Esophagus muscularis mucosa (tissue), 4 donors: ENCODE data around the gene FKBP2. TPM values are rescaled to one million over a fixed set of nuclear protein-coding genes. Genes with fewer than 3 reads are reported as not detected.
A peak's percentile ranks its signal among the peaks of the same experiment; 100 is the strongest.

Experiments used
- DNase-seq: peaks from one replicate; pipeline ENCODE4 v3.0.0-alpha.2; 2017; ENCODE audit errors: extremely low spot score
- H3K27ac ChIP-seq, 4 donors: fragments of 200-600 bp; sonication (generic); replicated peaks in 1 of 4; 1 replicate in 3 of 4; 2 replicates in 1 of 4; pipeline ENCODE4 v1.5.1; 2016 to 2019; ENCODE audit warnings: mild to moderate bottlenecking in 1 of 4
- H3K27me3 ChIP-seq, 4 donors: fragments of 200-600 bp; sonication (generic); one replicate each; pipeline versions ENCODE4 v1.5.1 to v1.6.0; 2016 to 2019
- H3K36me3 ChIP-seq, 4 donors: fragments of 200-600 bp; sonication (generic); one replicate each; pipeline ENCODE4 v1.5.1; 2016 to 2019
- H3K4me1 ChIP-seq, 4 donors: fragments of 200-600 bp; sonication (generic); one replicate each; pipeline ENCODE4 v1.5.1; 2016 to 2019
- H3K4me3 ChIP-seq, 4 donors: fragments of 200-600 bp; sonication (generic); 1 replicate in 2 of 4; 2 replicates in 2 of 4; pipeline ENCODE4 v1.5.1; 2016 to 2019; ENCODE audit warnings: mild to moderate bottlenecking in 4 of 4, moderate library complexity in 1 of 4
- H3K9me3 ChIP-seq, 4 donors: fragments of 200-600 bp; sonication (generic); 1 replicate in 3 of 4; 2 replicates in 1 of 4; pipeline ENCODE4 v1.5.1; 2016 to 2019
- EP300 ChIP-seq: sonication (generic); formaldehyde crosslinking; IDR thresholded peaks from one replicate; pipeline ENCODE4 v1.6.1; 2017; ENCODE audit warnings: antibody characterized with exemption
- POLR2A ChIP-seq: fragments of 450-650 bp; IDR thresholded peaks from one replicate; pipeline ENCODE4 v1.6.1; 2017; ENCODE audit warnings: antibody characterized with exemption, moderate library complexity, mild to moderate bottlenecking, low read depth
- POLR2AphosphoS5 ChIP-seq, 2 donors: sonication (generic); formaldehyde crosslinking; IDR thresholded peaks; one replicate each; pipeline ENCODE4 v1.6.1; 2017; ENCODE audit warnings: antibody characterized with exemption in 2 of 2
- WGBS: methylation state at CpG from one replicate; pipeline ENCODE4 v1.1.5; 2018; 5-methylcytosine and 5-hydroxymethylcytosine counted together
- intact Hi-C: fragments of 100-400 bp; cut with DNase I; formaldehyde crosslinking; loops from one replicate; pipeline ENCODE4 v1.15.1; 2023
- total RNA-seq, 4 donors: library from RNA; depleted of rRNA; stranded (reverse); fragments of >200 nt; gene quantifications; one replicate each; pipeline versions ENCODE4 v1.1.0 to v1.2.1, GENCODE V29; 2016
- TF ChIP-seq, protein P1 (sequence below), 3 experiments: fragments of 200-600 bp in 2 of 3; fragments of 450-650 bp in 1 of 3; sonication (generic) in 2 of 3; IDR thresholded peaks; one replicate each; pipeline ENCODE4 v1.5.1; 2017 to 2019; ENCODE audit warnings: antibody characterized with exemption in 3 of 3, mild to moderate bottlenecking in 2 of 3, moderate library complexity in 1 of 3

The FKBP2 gene
- total RNA-seq, 4 donors from 2014 or later = 49.0 to 87.8 (median 65.5) TPM

DNA sequence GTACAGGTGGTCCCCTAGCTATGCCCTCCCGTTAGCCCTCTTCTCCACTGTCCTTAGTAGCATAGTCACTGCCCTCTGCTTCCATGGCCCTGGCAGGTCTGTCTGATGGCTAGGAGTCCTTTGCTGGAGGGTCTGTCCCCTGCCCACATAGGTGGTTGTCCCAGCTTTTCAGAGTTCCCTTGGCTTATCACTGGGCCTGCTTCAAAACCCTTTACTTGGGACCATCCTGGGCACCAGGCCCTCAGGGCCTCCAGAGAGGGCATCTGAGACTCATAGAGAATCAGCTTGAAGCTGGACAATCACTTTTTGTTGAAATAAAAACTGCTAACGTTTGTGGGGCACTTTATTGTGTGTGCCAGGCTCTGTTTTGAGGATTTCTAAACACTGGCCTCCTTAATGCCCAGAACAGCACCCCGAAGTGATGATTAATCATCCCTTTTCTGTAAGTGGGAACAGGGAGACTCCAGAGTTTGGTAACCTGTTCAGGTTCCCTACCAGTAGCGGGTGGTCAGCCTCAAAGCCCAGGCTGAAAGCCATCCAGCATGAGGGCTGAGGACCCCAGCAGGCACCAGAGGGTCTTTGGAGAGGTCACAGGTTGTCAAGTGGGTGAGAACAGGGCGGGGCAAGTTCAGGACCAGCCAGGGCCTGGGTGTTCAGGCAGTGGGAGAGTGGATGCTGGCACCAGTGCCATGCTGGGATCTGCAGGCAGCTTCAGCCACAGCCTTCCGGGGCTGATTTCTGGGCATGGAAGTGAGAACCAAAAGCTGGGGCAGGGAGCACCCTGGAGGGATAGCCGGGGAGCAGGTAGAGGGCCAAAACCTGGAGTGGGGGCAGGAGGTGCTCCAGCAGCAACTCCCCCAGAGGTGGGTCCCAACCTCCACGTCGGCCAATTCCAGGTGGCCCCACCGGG lies 49.7 kb downstream of the FKBP2 start:
- H3K4me3 ChIP-seq = no peak overlapping the region
- no peak for TF ChIP-seq POLR2AphosphoS5 (IDR thresholded peaks at IDR 0.05)
- TF ChIP-seq, protein P1, sequence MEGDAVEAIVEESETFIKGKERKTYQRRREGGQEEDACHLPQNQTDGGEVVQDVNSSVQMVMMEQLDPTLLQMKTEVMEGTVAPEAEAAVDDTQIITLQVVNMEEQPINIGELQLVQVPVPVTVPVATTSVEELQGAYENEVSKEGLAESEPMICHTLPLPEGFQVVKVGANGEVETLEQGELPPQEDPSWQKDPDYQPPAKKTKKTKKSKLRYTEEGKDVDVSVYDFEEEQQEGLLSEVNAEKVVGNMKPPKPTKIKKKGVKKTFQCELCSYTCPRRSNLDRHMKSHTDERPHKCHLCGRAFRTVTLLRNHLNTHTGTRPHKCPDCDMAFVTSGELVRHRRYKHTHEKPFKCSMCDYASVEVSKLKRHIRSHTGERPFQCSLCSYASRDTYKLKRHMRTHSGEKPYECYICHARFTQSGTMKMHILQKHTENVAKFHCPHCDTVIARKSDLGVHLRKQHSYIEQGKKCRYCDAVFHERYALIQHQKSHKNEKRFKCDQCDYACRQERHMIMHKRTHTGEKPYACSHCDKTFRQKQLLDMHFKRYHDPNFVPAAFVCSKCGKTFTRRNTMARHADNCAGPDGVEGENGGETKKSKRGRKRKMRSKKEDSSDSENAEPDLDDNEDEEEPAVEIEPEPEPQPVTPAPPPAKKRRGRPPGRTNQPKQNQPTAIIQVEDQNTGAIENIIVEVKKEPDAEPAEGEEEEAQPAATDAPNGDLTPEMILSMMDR (IDR thresholded peaks at IDR 0.05) = no peak
- no peak for TF ChIP-seq EP300
- no peak for TF ChIP-seq POLR2A
- WGBS = 73% methylated on average over 6 of the region's 10 CpGs
- peaks cover 0 to 16% (median 7%) of the 10 kb centered on the region in 4 donors for H3K36me3 ChIP-seq
- H3K27ac ChIP-seq = no peak overlapping the region
- no peaks in the 10 kb centered on the region for H3K9me3 ChIP-seq
- intact Hi-C loops = no loop called here
- peaks cover 25 to 50% (median 38%) of the 10 kb centered on the region in 4 donors for H3K4me1 ChIP-seq
- peaks cover 9 to 60% (median 27%) of the 10 kb centered on the region in 4 donors for H3K27me3 ChIP-seq
- DNase-seq = no peak

DNA sequence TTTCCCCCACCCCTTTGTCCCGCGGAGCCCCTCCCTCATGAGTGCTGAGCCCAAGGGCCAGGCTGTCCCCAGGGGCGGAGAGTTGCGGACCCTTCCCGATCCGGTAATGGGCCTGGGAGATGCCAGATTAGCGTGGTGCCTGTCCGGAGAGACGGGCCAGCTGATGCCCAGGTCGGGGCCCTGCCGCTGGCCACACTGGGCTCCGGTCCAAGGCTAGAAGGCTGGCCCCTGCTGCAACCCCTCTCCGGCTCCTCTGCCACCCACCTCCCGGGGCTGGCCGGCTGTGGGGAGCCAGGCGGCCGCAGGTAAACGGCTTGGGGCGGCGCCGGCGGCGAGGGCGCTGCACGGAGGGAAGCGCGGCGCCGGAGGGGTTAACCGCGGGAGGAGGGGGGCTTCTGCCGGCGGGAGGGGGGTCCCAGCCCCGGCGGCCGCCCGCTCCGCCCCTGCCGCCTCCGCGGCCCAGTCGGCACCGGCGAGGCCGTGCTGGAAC lies 50.4 kb downstream of the FKBP2 start, which contains the start of gene KCNK4:
TSS of gene KCNK4 (plus strand) at position 41 of the 490 bp plus-strand sequence. CDS start 1,717 bp downstream, outside the sequence.
- Histone ChIP-seq H3K27ac (no peak within 1 kb of the TSS), H3K4me1 (peaks cover 20 to 44% (median 32%) of the 10 kb centered on the region in 4 donors), H3K27me3 (peaks cover 9 to 67% (median 34%) of the 10 kb centered on the region in 4 donors), H3K4me3 (peak within 1 kb of the TSS; percentile 43 to 56 (median 50)), H3K9me3 (no peaks in the 10 kb centered on the region), H3K36me3 (peaks cover 0 to 16% (median 7%) of the 10 kb centered on the region in 4 donors)
- DNase-seq = no peak
- intact Hi-C loops = no loop called here
- TF ChIP-seq EP300 = no peak
- no CpG with 5 or more reads among the region's 45 CpGs for WGBS

DNA sequence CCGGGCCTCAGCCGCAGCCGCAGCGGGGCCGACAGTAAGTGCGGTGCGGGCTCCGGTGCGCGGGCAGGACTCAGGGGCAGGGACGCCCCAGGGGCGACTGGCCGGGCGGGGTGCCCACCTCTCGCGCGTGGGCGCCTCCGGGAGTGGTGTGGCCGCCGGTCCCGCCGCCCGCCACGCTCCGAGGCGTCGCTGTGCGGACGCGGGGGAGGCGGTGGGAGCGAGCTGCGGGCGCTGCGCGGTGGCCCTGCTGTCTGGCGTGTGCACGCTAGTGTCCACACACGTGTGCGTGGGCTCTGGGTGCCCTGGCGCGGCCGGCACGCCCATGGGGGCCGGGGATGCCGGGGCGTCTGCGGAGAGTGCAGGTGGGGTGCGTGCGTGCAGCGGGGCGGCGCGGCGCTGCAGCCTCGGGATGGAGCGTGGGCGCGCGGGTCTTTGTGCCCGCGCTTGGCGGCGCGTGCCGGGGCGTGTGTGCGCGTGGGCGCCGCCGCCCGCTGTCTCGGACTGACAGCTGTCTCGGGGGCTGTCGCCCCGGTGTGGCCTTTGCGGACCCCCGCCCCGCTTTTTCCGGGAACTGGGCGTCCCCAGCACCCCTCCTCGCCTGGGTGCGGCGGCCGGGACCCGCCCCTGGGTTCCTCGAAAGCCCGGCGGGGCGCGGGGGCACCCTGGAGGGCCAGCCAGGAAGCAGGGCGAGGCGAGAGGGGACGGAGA lies 51.0 kb downstream of the FKBP2 start:
- no CpG with 5 or more reads among the region's 96 CpGs for WGBS
- Histone ChIP-seq H3K27ac (no peak overlapping the region), H3K36me3 (peaks cover 0 to 16% (median 7%) of the 10 kb centered on the region in 4 donors), H3K9me3 (no peaks in the 10 kb centered on the region), H3K4me3 (peak overlapping the region; percentile 43 to 56 (median 50)), H3K4me1 (peaks cover 16 to 38% (median 26%) of the 10 kb centered on the region in 4 donors), H3K27me3 (peaks cover 9 to 73% (median 40%) of the 10 kb centered on the region in 4 donors)
- DNase-seq = no peak
- TF ChIP-seq POLR2A (no peak), EP300 (no peak), POLR2AphosphoS5 (IDR thresholded peaks at IDR 0.05) (no peak)
- TF ChIP-seq, protein P1 (IDR thresholded peaks at IDR 0.05) = no peak
- intact Hi-C loops = no loop called here

DNA sequence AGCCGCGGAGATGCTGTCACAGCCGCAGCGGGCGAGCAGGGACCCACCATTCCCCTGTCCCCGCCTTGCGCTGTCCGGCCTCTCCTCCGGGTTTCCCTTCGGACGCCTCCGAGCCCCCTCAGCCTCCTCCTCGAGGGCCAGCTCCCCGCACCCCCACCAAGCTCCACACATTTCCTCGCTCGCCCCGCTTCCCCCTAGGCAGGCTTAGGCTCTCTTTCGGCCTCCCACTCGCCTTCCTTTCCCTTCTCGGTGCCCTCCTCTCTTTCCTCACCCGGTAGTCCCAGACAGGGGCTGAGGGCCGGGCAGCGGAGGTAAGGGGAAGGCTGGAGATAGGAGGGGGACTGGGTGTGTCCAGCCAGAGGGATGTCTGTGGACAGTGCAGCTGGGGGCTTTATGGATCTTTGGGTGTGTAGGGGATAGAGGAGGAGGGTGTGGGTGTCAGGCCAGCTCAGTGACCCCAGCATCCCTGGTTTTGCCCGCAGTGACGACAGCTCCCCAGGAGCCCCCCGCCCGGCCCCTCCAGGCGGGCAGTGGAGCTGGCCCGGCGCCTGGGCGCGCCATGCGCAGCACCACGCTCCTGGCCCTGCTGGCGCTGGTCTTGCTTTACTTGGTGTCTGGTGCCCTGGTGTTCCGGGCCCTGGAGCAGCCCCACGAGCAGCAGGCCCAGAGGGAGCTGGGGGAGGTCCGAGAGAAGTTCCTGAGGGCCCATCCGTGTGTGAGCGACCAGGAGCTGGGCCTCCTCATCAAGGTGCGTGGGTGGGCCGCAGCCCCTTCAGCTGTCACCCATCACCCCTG lies 51.8 kb downstream of the FKBP2 start:
- DNase-seq = no peak
- peaks cover 0 to 16% (median 6%) of the 10 kb centered on the region in 4 donors for H3K36me3 ChIP-seq
- H3K4me1 ChIP-seq = peaks cover 16 to 30% (median 22%) of the 10 kb centered on the region in 4 donors
- H3K27ac ChIP-seq = no peak overlapping the region
- H3K27me3 ChIP-seq = peaks cover 9 to 81% (median 46%) of the 10 kb centered on the region in 4 donors
- no peaks in the 10 kb centered on the region for H3K9me3 ChIP-seq
- TF ChIP-seq POLR2A (no peak), POLR2AphosphoS5 (IDR thresholded peaks at IDR 0.05) (no peak), EP300 (no peak)
- TF ChIP-seq, protein P1 (IDR thresholded peaks at IDR 0.05) = no peak
- 29% methylated on average over 16 of the region's 42 CpGs for WGBS
- H3K4me3 ChIP-seq = peak overlapping the region; percentile 43 to 56 (median 50)
- intact Hi-C loops = no loop called here

Other genes starting within 250 kb of the FKBP2 start
- gene FLRT1, start 205.2 kb upstream of the FKBP2 start, total RNA-seq = 1 to 10 TPM; 2.1 to 5.0 (median 3.1) TPM
- 10 to 100 TPM; 28.8 to 70.7 (median 33.7) TPM for gene MACROD1, start 75.0 kb upstream of the FKBP2 start, total RNA-seq
- 100 to 1,000 TPM in 3 of 4 donors, 10 to 100 TPM in 1; 82.2 to 116 (median 101) TPM for gene STIP1, start 54.9 kb upstream of the FKBP2 start, total RNA-seq
- gene FERMT3, start 34.4 kb upstream of the FKBP2 start, total RNA-seq = 10 to 100 TPM; 12.9 to 35.5 (median 15.5) TPM
- gene TRPT1, start 14.9 kb upstream of the FKBP2 start, total RNA-seq = 10 to 100 TPM; 42.3 to 90.5 (median 72.1) TPM
- 10 to 100 TPM; 37.8 to 58.7 (median 48.6) TPM for gene NUDT22, start 14.8 kb upstream of the FKBP2 start, total RNA-seq
- 10 to 100 TPM; 19.4 to 40.4 (median 25.3) TPM for gene DNAJC4, start 10.5 kb upstream of the FKBP2 start, total RNA-seq
- gene VEGFB, start 6.5 kb upstream of the FKBP2 start, total RNA-seq = 100 to 1,000 TPM in 2 of 4 donors, 10 to 100 TPM in 2; 92.3 to 144 (median 108) TPM
- gene PPP1R14B, start 5.8 kb downstream of the FKBP2 start, total RNA-seq = 10 to 100 TPM; 50.4 to 92.9 (median 79.8) TPM
- 10 to 100 TPM; 18.9 to 36.5 (median 25.3) TPM for gene PLCB3, start 10.4 kb downstream of the FKBP2 start, total RNA-seq
- gene BAD, start 43.6 kb downstream of the FKBP2 start, total RNA-seq = 100 to 1,000 TPM in 3 of 4 donors, 10 to 100 TPM in 1; 99.3 to 138 (median 122) TPM
- 10 to 100 TPM; 20.9 to 36.1 (median 25.4) TPM for gene GPR137, start 44.8 kb downstream of the FKBP2 start, total RNA-seq
- not detected for gene KCNK4, start 50.2 kb downstream of the FKBP2 start, total RNA-seq
- under 1 TPM in 1 of 4 donors, not detected in 3; 0.80 TPM for gene CATSPERZ, start 59.3 kb downstream of the FKBP2 start, total RNA-seq
- gene ESRRA, start 64.4 kb downstream of the FKBP2 start, total RNA-seq = 10 to 100 TPM; 63.5 to 95.8 (median 76.1) TPM
- 100 to 1,000 TPM; 202 to 281 (median 212) TPM for gene TRMT112, start 76.5 kb downstream of the FKBP2 start, total RNA-seq
- 100 to 1,000 TPM; 144 to 178 (median 155) TPM for gene PRDX5, start 77.0 kb downstream of the FKBP2 start, total RNA-seq
- gene CCDC88B, start 99.1 kb downstream of the FKBP2 start, total RNA-seq = 10 to 100 TPM in 1 of 4 donors, 1 to 10 TPM in 3; 7.0 to 12.5 (median 8.2) TPM
- gene RPS6KA4, start 118.1 kb downstream of the FKBP2 start, total RNA-seq = 10 to 100 TPM; 19.1 to 36.1 (median 26.0) TPM